ENCODE data around the gene REM1.

REM1 gene

DNA sequence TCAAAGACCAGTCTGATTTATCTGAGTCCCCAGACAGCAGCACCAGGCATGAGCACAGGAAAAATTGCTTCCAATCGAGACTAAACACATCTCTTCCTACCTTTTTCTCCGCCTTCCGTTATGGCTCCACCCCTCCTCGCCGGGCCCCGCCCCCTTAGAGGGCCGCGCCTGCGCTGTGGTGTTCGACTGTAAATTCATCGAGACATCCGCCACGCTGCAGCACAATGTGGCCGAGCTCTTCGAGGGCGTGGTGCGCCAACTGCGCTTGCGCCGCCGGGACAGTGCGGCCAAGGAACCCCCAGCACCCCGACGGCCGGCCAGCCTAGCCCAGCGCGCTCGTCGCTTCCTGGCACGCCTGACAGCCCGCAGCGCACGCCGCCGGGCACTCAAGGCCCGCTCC is 8.9 kb downstream of the REM1 start:
- no peak for TF ChIP-seq EGR1 (IDR thresholded peaks at IDR 0.05)
- no peak for TF ChIP-seq CREB1 (IDR thresholded peaks at IDR 0.05; ENCODE audit: low read depth)
- no peak for TF ChIP-seq TAF1 (IDR thresholded peaks at IDR 0.05; ENCODE audit: low read depth)

DNA sequence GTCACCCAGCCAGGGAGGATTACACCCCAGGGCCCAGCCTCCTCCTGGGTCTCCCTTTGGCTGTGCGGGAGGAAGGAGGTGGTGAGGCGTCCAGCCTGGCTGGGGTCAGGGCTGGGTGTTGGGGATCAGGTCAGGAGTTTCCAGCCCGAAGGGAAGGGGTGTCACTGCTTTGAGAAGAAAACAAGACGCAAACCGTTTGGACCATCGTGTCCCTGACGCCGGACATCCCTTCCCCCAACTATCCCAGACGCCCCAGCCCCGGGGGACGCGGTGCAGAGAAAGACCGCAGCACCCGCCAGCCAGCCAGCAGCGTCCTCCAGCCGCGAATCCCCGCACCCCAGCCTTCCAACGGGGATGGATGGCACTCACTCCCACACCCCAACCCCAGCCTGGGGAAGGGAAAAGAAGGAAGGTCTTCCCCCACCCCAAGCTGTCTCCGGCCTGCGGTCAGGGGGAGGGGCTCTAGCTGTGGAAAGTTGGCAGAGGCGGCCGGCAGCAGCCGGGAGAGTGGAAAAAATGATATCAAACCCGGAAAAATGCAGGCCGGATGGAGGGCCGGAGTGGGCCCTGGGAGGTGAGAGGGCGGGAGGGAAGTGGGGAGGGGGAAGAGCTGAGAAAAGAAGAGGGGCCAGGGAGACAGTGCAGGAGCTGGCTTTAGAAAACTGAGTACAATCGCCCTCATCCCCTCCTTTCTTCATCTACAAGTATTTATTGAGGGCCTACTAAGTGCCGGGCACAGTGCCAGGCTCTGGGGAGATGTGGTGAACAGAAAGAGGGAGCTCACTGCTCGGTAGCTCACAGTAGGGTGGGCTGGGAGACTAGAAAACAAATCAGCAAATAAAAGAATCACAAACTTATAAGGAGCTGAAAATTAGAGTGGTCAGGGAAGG is 10.6 kb downstream of the REM1 start:
- TF ChIP-seq, protein P1, sequence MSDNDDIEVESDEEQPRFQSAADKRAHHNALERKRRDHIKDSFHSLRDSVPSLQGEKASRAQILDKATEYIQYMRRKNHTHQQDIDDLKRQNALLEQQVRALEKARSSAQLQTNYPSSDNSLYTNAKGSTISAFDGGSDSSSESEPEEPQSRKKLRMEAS (IDR thresholded peaks at IDR 0.05) = no peak
- TF ChIP-seq EP300 (IDR thresholded peaks at IDR 0.05; ENCODE audit: borderline replicate concordance) (peak; percentile 40; the same call in 1 of the 2 replicates), YY1 (IDR thresholded peaks at IDR 0.05; ENCODE audit: low read depth) (no peak), TAF1 (IDR thresholded peaks at IDR 0.05; ENCODE audit: low read depth) (no peak), NFIC (IDR thresholded peaks at IDR 0.05) (0 out of 2 replicates have a peak, but pooled peaks have one; percentile 27), FOXM1 (IDR thresholded peaks at IDR 0.05; ENCODE audit: borderline replicate concordance, low read depth) (no peak)

DNA sequence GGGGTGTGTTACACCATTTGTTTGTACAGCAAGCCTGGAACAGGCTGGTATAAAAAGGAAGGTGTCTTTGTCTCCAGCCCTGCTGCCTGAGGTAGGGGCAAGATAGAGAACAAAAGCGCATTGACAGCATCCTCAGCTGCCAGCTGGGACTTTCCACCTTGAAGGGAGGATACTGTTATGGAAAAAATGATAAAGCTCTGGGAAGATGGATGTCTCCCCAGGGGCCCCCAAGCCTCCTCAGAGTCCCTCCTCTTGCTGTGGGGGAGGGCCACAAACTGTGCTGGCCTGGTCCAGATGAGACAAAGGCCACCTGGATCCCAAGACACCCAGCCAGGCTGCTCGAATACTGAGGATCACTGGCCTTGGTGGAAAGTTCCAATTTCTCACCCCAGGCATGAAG is 13.0 kb downstream of the REM1 start:
- TF ChIP-seq RAD21 (IDR thresholded peaks at IDR 0.05; ENCODE audit: low read depth) (no peak), CREB1 (IDR thresholded peaks at IDR 0.05; ENCODE audit: low read depth) (no peak), ZBTB7A (IDR thresholded peaks at IDR 0.05; ENCODE audit: low read depth) (no peak), CEBPB (IDR thresholded peaks at IDR 0.05) (no peak), YY1 (IDR thresholded peaks at IDR 0.05; ENCODE audit: low read depth) (no peak), EP300 (IDR thresholded peaks at IDR 0.05; ENCODE audit: borderline replicate concordance) (no peak), TAF1 (IDR thresholded peaks at IDR 0.05; ENCODE audit: low read depth) (no peak), EGR1 (IDR thresholded peaks at IDR 0.05) (no peak)
- TF ChIP-seq, protein P2, sequence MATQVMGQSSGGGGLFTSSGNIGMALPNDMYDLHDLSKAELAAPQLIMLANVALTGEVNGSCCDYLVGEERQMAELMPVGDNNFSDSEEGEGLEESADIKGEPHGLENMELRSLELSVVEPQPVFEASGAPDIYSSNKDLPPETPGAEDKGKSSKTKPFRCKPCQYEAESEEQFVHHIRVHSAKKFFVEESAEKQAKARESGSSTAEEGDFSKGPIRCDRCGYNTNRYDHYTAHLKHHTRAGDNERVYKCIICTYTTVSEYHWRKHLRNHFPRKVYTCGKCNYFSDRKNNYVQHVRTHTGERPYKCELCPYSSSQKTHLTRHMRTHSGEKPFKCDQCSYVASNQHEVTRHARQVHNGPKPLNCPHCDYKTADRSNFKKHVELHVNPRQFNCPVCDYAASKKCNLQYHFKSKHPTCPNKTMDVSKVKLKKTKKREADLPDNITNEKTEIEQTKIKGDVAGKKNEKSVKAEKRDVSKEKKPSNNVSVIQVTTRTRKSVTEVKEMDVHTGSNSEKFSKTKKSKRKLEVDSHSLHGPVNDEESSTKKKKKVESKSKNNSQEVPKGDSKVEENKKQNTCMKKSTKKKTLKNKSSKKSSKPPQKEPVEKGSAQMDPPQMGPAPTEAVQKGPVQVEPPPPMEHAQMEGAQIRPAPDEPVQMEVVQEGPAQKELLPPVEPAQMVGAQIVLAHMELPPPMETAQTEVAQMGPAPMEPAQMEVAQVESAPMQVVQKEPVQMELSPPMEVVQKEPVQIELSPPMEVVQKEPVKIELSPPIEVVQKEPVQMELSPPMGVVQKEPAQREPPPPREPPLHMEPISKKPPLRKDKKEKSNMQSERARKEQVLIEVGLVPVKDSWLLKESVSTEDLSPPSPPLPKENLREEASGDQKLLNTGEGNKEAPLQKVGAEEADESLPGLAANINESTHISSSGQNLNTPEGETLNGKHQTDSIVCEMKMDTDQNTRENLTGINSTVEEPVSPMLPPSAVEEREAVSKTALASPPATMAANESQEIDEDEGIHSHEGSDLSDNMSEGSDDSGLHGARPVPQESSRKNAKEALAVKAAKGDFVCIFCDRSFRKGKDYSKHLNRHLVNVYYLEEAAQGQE (IDR thresholded peaks at IDR 0.05; ENCODE audit: low read depth) = no peak
- TF ChIP-seq, protein P3, sequence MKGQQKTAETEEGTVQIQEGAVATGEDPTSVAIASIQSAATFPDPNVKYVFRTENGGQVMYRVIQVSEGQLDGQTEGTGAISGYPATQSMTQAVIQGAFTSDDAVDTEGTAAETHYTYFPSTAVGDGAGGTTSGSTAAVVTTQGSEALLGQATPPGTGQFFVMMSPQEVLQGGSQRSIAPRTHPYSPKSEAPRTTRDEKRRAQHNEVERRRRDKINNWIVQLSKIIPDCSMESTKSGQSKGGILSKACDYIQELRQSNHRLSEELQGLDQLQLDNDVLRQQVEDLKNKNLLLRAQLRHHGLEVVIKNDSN (IDR thresholded peaks at IDR 0.05) = no peak

DNA sequence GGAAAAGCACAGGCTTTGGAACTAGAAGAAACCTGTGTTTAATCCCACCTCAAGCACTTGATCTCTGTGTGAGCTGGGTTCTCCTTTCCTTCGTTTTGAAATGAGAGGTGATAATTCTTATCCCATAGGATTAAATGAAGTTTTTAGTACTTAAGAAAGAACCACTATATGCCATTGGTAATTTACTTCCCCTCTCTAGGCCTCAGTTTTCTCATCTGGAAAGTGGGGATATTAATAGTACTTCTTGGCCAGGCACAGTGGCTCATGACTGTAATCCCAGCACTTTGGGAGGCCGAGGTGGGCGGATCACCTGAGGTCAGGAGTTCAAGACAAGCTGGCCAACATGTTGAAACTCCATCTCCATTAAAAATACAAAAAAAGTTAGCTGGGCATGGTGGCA is 14.1 kb downstream of the REM1 start:
- TF ChIP-seq RAD21 (IDR thresholded peaks at IDR 0.05; ENCODE audit: low read depth) (no peak), YY1 (IDR thresholded peaks at IDR 0.05; ENCODE audit: low read depth) (no peak), CEBPB (IDR thresholded peaks at IDR 0.05) (no peak), CREB1 (IDR thresholded peaks at IDR 0.05; ENCODE audit: low read depth) (no peak), FOXM1 (IDR thresholded peaks at IDR 0.05; ENCODE audit: borderline replicate concordance, low read depth) (no peak), ZBTB7A (IDR thresholded peaks at IDR 0.05; ENCODE audit: low read depth) (no peak), EP300 (IDR thresholded peaks at IDR 0.05; ENCODE audit: borderline replicate concordance) (no peak), EGR1 (IDR thresholded peaks at IDR 0.05) (no peak), TCF12 (IDR thresholded peaks at IDR 0.05; ENCODE audit: low read depth) (no peak), TAF1 (IDR thresholded peaks at IDR 0.05; ENCODE audit: low read depth) (no peak), NFIC (IDR thresholded peaks at IDR 0.05) (no peak), TEAD4 (IDR thresholded peaks at IDR 0.05) (no peak)
- TF ChIP-seq, protein P1 (IDR thresholded peaks at IDR 0.05) = no peak
- TF ChIP-seq, protein P3 (IDR thresholded peaks at IDR 0.05) = no peak
- TF ChIP-seq, protein P2 (IDR thresholded peaks at IDR 0.05; ENCODE audit: low read depth) = no peak

DNA sequence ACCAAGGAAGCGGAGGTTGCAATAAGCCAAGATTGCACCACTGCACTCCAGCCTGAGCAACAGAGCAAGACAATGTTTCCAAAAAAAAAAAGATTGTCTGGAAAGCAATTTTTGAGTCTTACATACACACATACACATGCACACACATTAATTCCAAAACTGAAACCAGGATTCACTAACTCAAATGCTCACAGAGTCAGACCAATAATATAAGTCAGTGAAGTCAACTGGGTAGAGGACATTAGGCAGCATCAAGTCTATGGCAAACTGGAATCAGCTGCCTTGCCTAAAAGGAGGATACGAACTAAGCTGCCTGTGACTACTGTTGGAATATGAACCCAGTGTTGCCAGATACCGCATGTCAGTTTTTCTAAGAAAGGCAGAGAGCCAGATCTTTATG is 15.7 kb downstream of the REM1 start:
- TF ChIP-seq ZBTB7A (IDR thresholded peaks at IDR 0.05; ENCODE audit: low read depth) (no peak), YY1 (IDR thresholded peaks at IDR 0.05; ENCODE audit: low read depth) (no peak), TAF1 (IDR thresholded peaks at IDR 0.05; ENCODE audit: low read depth) (no peak), CEBPB (IDR thresholded peaks at IDR 0.05) (no peak), FOXM1 (IDR thresholded peaks at IDR 0.05; ENCODE audit: borderline replicate concordance, low read depth) (no peak), EP300 (IDR thresholded peaks at IDR 0.05; ENCODE audit: borderline replicate concordance) (no peak), EGR1 (IDR thresholded peaks at IDR 0.05) (no peak), RAD21 (IDR thresholded peaks at IDR 0.05; ENCODE audit: low read depth) (no peak)
- TF ChIP-seq, protein P1 (IDR thresholded peaks at IDR 0.05) = no peak
